CD4-positive, alpha-beta memory T cell (primary cell): Measurements from ENCODE around the gene C1QTNF9B. TPM values are rescaled to one million over a fixed set of nuclear protein-coding genes. Genes with fewer than 3 reads are reported as not detected.

Experiments used
- CTCF ChIA-PET: fragments of 350-600 bp; sonication (Branson Sonifier 250); formaldehyde crosslinking; loops from one replicate; lab custom pipeline; 2021; ENCODE audit warnings: inconsistent platforms; ENCODE audit not compliant: partially characterized antibody; lab: Charles Lee
- POLR2A ChIA-PET: fragments of 350-600 bp; sonication (Branson Sonifier 250); formaldehyde crosslinking; loops from one replicate; lab custom pipeline; 2021; ENCODE audit not compliant: partially characterized antibody; lab: Charles Lee
- DNase-seq, 5 donors: peaks; one replicate each; pipeline versions ENCODE4 v3.0.0 to v3.0.0-alpha.2; 2020 to 2022; ENCODE audit warnings: mixed read lengths in 1 of 5
- H3K27ac ChIP-seq: one replicate; pipeline ENCODE4 v1.7.0; 2013; ENCODE audit warnings: low read depth, low read length
- H3K27me3 ChIP-seq: 2 replicates; pipeline ENCODE4 v1.7.0; 2013; ENCODE audit warnings: mild to moderate bottlenecking, low read length, moderate library complexity; ENCODE audit not compliant: insufficient read depth
- H3K36me3 ChIP-seq: 2 replicates; pipeline ENCODE4 v1.7.0; 2013; ENCODE audit warnings: mild to moderate bottlenecking, low read length, moderate library complexity; ENCODE audit not compliant: insufficient read depth
- H3K4me1 ChIP-seq: 2 replicates; pipeline ENCODE4 v1.7.0; 2013; ENCODE audit warnings: mild to moderate bottlenecking, low read length, moderate library complexity; ENCODE audit not compliant: insufficient read depth
- H3K4me3 ChIP-seq, 2 donors: one replicate each; pipeline ENCODE4 v1.7.0; 2013; ENCODE audit warnings: low read length in 2 of 2, mild to moderate bottlenecking in 1 of 2
- H3K9me3 ChIP-seq, 2 donors: one replicate each; pipeline ENCODE4 v1.7.0; 2013; ENCODE audit warnings: low read length in 2 of 2, control low read depth in 1 of 2; ENCODE audit not compliant: control insufficient read depth in 1 of 2
- H3K27ac Mint-ChIP-seq, 7 donors: one replicate each; pipeline ENCODE4 v1.8.0; 2020 to 2021; ENCODE audit warnings: mixed read lengths in 7 of 7, mild to moderate bottlenecking in 6 of 7, inconsistent platforms in 3 of 7, moderate library complexity in 3 of 7
- H3K27me3 Mint-ChIP-seq, 2 donors: one replicate each; pipeline ENCODE4 v1.8.0; 2020 to 2021; ENCODE audit warnings: mixed read lengths in 2 of 2
- H3K36me3 Mint-ChIP-seq, 2 donors: one replicate each; pipeline ENCODE4 v1.8.0; 2020 to 2021; ENCODE audit warnings: mixed read lengths in 2 of 2, inconsistent platforms in 1 of 2, mild to moderate bottlenecking in 1 of 2
- H3K4me1 Mint-ChIP-seq, 4 donors: one replicate each; pipeline ENCODE4 v1.8.0; 2020 to 2021; ENCODE audit warnings: mixed read lengths in 4 of 4, mild to moderate bottlenecking in 1 of 4
- H3K4me3 Mint-ChIP-seq, 8 donors: one replicate each; pipeline ENCODE4 v1.8.0; 2020 to 2021; ENCODE audit warnings: mixed read lengths in 8 of 8, mild to moderate bottlenecking in 7 of 8, moderate library complexity in 6 of 8, inconsistent platforms in 3 of 8
- H3K9me3 Mint-ChIP-seq, 8 donors: one replicate each; pipeline ENCODE4 v1.8.0; 2020 to 2021; ENCODE audit warnings: mixed read lengths in 8 of 8, mild to moderate bottlenecking in 5 of 8, inconsistent platforms in 3 of 8, moderate library complexity in 1 of 8
- intact Hi-C: fragments of 100-400 bp; cut with micrococcal nuclease; formaldehyde crosslinking; loops from one replicate; pipeline ENCODE4 v1.15.1; 2023
- polyA plus RNA-seq, 2 donors: library from polyadenylated mRNA; unstranded; fragments of 300-500 nt; fragmentation: Illumina TruSeq; gene quantifications; one replicate each; pipeline ENCODE4 v1.2.3, GENCODE V29; 2021
- total RNA-seq, 2 experiments: library from RNA; stranded (reverse); gene quantifications; one replicate each; pipeline ENCODE4 v1.2.3, GENCODE V29; 2021

The C1QTNF9B gene
- total and polyA plus RNA-seq, 4 experiments from 2014 or later, result 0.23 TPM; not detected in 3

DNA sequence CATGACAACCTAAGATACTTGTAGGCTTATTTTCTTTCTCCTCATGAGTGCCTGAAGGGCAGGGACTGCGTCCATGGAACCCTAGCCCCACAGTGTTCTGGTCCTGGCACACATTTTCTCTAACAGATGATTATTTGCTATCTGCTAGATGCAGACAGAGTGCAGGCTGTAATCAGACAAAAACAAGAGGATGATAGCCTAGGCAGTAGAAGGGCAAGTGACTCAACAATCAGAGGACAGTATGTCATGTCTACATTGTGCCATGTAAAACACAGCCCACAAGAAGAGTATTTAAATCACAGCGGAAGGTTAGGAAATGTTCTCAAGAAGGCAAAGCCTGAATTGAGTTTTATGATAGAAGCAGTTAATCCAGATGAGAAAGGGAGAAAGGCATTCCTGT is 37.4 kb downstream of the C1QTNF9B start:
- Mint-ChIP-seq H3K27ac (no peak overlapping the region), H3K27me3 (no peaks in the 10 kb centered on the region), H3K4me3 (no peak overlapping the region), H3K36me3 (peaks cover 29% of the 10 kb centered on the region in 2 donors), H3K9me3 (no peaks in the 10 kb centered on the region), H3K4me1 (peaks cover 0 to 3% (median 0%) of the 10 kb centered on the region in 4 donors)
- intact Hi-C loops, result no loop called here
- POLR2A ChIA-PET, result no interaction called here
- H3K4me3 ChIP-seq, result no peak overlapping the region
- H3K36me3 ChIP-seq, result no peaks in the 10 kb centered on the region
- H3K27ac ChIP-seq, result no peak overlapping the region
- H3K27me3 ChIP-seq, result no peaks in the 10 kb centered on the region
- DNase-seq, result no peak
- H3K9me3 ChIP-seq, result no peaks in the 10 kb centered on the region
- no peaks in the 10 kb centered on the region for H3K4me1 ChIP-seq
- CTCF ChIA-PET, result no interaction called here

DNA sequence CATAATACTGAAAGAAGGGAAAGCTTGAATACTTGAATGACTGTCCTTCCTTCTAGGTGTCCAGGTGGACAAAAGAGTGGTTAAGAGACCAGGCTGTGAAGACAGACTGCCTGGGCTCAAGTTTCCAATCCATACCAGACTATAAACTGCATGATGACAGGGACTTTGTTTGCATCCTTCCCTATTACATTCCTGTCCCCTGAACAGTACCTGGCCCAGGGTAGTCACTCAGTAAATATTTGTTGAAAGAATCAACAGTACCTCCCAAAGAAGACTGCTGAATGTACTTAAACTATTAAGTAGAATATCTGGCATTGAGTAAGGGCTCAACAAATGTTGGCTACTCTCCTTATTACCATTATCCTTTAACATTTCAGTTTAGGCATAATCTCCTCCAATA is 37.8 kb downstream of the C1QTNF9B start:
- Histone ChIP-seq H3K4me1 (no peaks in the 10 kb centered on the region), H3K36me3 (no peaks in the 10 kb centered on the region), H3K4me3 (no peak overlapping the region), H3K27me3 (no peaks in the 10 kb centered on the region), H3K27ac (no peak overlapping the region), H3K9me3 (no peaks in the 10 kb centered on the region)
- ChIA-PET POLR2A (no interaction called here), CTCF (no interaction called here)
- peaks cover 29% of the 10 kb centered on the region in 2 donors for H3K36me3 Mint-ChIP-seq
- H3K9me3 Mint-ChIP-seq, result no peaks in the 10 kb centered on the region
- no peaks in the 10 kb centered on the region for H3K27me3 Mint-ChIP-seq
- DNase-seq, result no peak
- H3K27ac Mint-ChIP-seq, result no peak overlapping the region
- H3K4me1 Mint-ChIP-seq, result peaks cover 0 to 3% (median 0%) of the 10 kb centered on the region in 4 donors
- no peak overlapping the region for H3K4me3 Mint-ChIP-seq
- intact Hi-C loops, result no loop called here

DNA sequence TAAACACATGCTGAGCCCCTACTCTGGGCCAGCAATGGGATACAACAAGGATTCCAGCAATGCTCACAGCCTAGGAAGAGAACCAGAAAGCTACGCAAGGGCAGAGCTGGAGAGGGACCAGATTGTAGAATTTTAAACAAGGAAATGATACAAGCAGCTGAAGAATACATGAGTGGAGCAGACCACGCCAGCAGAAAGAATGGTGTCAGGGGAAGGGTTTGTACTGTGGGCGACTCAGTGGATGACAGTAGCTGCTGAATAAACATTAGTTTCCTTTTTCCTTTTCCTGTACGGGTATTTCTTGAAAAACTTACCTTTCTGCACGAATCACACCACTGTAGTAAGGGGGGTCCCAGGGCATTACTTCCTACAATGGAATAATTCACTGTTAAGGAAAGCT is 38.8 kb downstream of the C1QTNF9B start:
- Histone ChIP-seq H3K27ac (no peak overlapping the region), H3K9me3 (no peaks in the 10 kb centered on the region), H3K4me1 (no peaks in the 10 kb centered on the region), H3K27me3 (no peaks in the 10 kb centered on the region), H3K36me3 (no peaks in the 10 kb centered on the region), H3K4me3 (no peak overlapping the region)
- no peak overlapping the region for H3K4me3 Mint-ChIP-seq
- peaks cover 28 to 32% of the 10 kb centered on the region in 2 donors for H3K36me3 Mint-ChIP-seq
- peaks cover 0 to 3% (median 0%) of the 10 kb centered on the region in 4 donors for H3K4me1 Mint-ChIP-seq
- no peaks in the 10 kb centered on the region for H3K27me3 Mint-ChIP-seq
- intact Hi-C loops, result no loop called here
- peak overlapping the region in 1 of 7 donors; percentile 10 for H3K27ac Mint-ChIP-seq
- no peak for DNase-seq
- no peaks in the 10 kb centered on the region for H3K9me3 Mint-ChIP-seq
- CTCF ChIA-PET, result interaction anchor here (0.9 kb wide), 1 partner anchor 11 kb away, joined by 3 read pairs; no protein-coding TSS in a partner anchor
- POLR2A ChIA-PET, result no interaction called here

DNA sequence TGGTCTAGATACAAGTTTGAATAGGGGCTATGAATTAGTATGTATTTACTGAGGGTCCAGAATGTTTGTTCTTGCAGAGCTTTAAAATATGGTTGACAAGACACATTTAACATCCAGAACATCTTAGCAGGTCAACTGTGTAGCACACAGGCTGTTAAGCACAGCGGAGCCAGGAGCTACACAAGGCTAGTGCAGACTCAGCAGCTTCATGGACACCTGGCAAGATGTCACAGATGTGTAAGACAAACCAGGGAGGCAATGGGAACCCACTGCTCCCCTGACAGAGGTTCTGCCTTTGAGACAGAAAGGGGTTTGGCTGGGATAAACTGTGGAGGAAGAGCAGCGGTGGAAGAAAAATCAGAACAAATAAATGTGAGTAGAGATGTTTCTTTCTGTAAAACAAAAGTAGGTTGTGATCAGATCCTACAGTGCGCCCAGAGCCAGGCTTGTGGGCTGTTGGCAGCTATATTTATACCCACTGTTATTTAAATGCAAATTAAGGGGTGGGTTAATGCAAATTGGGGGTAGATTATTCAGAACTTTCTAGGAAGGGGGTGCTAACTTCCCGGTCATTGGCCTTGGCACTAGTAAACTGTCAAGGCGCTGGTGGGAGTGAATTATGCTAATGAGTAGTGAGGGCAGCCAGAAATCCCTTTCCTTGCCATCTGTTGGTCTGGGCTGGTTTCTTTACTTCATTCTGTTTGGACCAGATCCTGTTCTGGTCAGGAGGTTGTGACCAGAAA is 41.1 kb downstream of the C1QTNF9B start:
- H3K36me3 ChIP-seq, result no peaks in the 10 kb centered on the region
- Mint-ChIP-seq H3K27me3 (no peaks in the 10 kb centered on the region), H3K4me3 (no peak overlapping the region), H3K9me3 (no peaks in the 10 kb centered on the region), H3K4me1 (peaks cover 0 to 3% (median 0%) of the 10 kb centered on the region in 4 donors), H3K36me3 (peaks cover 22 to 35% of the 10 kb centered on the region in 2 donors), H3K27ac (no peak overlapping the region)
- no peak overlapping the region for H3K4me3 ChIP-seq
- no peaks in the 10 kb centered on the region for H3K9me3 ChIP-seq
- CTCF ChIA-PET, result no interaction called here
- H3K4me1 ChIP-seq, result no peaks in the 10 kb centered on the region
- intact Hi-C loops, result no loop called here
- H3K27me3 ChIP-seq, result no peaks in the 10 kb centered on the region
- no peak for DNase-seq
- no peak overlapping the region for H3K27ac ChIP-seq
- POLR2A ChIA-PET, result no interaction called here

DNA sequence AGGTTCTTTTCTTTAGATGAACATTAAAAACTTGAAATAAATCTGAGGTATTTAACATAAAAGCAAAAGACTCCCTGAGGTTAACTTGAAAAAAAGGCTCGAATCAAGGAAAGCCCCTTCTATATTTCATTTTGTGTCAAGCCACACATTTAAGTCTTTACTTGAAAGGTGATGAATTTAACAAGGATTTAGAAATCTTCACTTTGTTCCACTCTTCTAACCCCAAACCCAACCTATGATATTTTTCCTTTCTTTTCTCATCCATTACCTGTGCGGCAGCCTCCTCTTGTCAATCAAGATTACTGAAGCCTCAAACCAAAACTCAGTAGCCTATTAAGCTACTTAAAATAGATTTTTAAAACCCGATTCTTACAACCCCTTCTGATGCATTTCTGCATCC is 41.9 kb downstream of the C1QTNF9B start:
- Mint-ChIP-seq H3K4me1 (peaks cover 0 to 3% (median 0%) of the 10 kb centered on the region in 4 donors), H3K9me3 (no peaks in the 10 kb centered on the region), H3K27me3 (no peaks in the 10 kb centered on the region), H3K36me3 (peaks cover 17 to 36% of the 10 kb centered on the region in 2 donors), H3K27ac (no peak overlapping the region), H3K4me3 (no peak overlapping the region)
- Histone ChIP-seq H3K4me1 (no peaks in the 10 kb centered on the region), H3K4me3 (no peak overlapping the region), H3K36me3 (no peaks in the 10 kb centered on the region), H3K27ac (no peak overlapping the region), H3K27me3 (no peaks in the 10 kb centered on the region), H3K9me3 (no peaks in the 10 kb centered on the region)
- ChIA-PET CTCF (no interaction called here), POLR2A (no interaction called here)
- intact Hi-C loops, result no loop called here
- DNase-seq, result no peak

DNA sequence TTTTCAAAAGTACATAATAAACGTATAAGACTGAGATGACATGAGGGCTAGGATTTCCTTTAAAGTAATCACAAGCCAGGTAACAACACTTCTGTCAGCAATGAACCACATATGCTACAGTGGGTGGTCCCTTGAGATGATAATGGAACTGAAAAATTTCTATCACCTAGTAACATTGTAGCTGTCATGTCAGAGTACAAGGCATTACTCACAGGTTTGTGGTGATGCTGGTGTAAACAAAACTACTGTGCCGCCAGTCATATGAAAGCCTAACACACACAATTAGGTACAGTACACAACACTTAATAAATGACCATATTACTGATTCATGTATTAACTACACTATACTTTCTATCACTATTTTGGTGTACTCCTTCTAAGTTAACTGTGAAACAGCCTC is 45.0 kb downstream of the C1QTNF9B start:
- Mint-ChIP-seq H3K27ac (no peak overlapping the region), H3K36me3 (peaks cover 23 to 49% of the 10 kb centered on the region in 2 donors), H3K9me3 (no peaks in the 10 kb centered on the region), H3K4me3 (no peak overlapping the region), H3K27me3 (no peaks in the 10 kb centered on the region), H3K4me1 (peaks cover 0 to 5% (median 2%) of the 10 kb centered on the region in 4 donors)
- H3K27ac ChIP-seq, result no peak overlapping the region
- H3K36me3 ChIP-seq, result no peaks in the 10 kb centered on the region
- ChIA-PET CTCF (no interaction called here), POLR2A (no interaction called here)
- H3K4me1 ChIP-seq, result no peaks in the 10 kb centered on the region
- H3K27me3 ChIP-seq, result no peaks in the 10 kb centered on the region
- intact Hi-C loops, result no loop called here
- no peak overlapping the region for H3K4me3 ChIP-seq
- no peaks in the 10 kb centered on the region for H3K9me3 ChIP-seq
- DNase-seq, result no peak

DNA sequence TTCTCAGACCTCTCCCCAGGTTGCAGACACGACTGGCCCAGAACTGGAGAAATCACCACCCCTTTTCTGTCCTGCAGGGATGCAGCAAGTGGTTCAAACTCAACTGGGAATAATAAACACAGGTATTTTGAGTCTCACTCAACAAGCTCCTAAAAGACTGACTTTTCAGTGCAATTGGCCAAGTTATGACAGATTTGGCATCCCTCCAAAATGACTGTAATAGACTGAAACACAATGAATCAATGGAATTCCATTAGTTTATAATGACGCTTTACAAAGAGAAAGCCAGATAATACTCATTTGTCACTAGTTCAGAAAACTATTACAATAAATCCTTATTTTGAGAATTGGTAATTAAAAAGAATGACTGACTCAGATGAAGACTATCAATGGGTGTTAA is 46.2 kb downstream of the C1QTNF9B start:
- ChIA-PET POLR2A (no interaction called here), CTCF (no interaction called here)
- H3K4me3 Mint-ChIP-seq, result no peak overlapping the region
- H3K4me1 Mint-ChIP-seq, result peaks cover 0 to 5% (median 2%) of the 10 kb centered on the region in 4 donors
- no peaks in the 10 kb centered on the region for H3K4me1 ChIP-seq
- no peaks in the 10 kb centered on the region for H3K9me3 Mint-ChIP-seq
- H3K27ac Mint-ChIP-seq, result no peak overlapping the region
- H3K36me3 Mint-ChIP-seq, result peaks cover 22 to 52% of the 10 kb centered on the region in 2 donors
- no peaks in the 10 kb centered on the region for H3K9me3 ChIP-seq
- DNase-seq, result no peak
- no peak overlapping the region for H3K4me3 ChIP-seq
- intact Hi-C loops, result no loop called here
- H3K27me3 ChIP-seq, result no peaks in the 10 kb centered on the region
- H3K27me3 Mint-ChIP-seq, result no peaks in the 10 kb centered on the region
- H3K27ac ChIP-seq, result no peak overlapping the region
- H3K36me3 ChIP-seq, result no peaks in the 10 kb centered on the region
